ENCODE data around the gene KRT79. TPM values are rescaled to one million over a fixed set of nuclear protein-coding genes. Genes with fewer than 3 reads are reported as not detected.

The KRT79 gene
- total RNA-seq, 1 donor from 2014 or later: not detected

DNA sequence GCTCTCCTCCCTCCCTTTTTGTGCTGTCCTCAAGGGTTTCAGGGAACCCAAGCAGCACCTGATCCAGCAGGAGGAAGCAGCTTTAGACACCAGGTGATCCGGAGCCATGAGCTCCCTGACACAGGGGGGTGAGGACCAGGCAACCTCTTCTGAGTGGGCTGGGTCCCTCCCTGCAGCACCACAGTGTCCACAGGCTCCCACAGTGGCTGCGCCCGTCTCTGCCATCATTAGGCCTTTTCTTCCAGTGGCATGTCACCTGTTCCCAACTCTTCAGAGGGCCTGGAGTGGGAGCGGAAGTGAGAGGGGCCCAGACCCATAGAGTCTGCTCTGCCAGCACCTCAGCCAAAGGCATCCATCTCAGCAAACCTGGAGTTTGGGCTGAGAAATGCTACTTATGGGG is 56.5 kb downstream of the KRT79 start:
- H3K36me3 Mint-ChIP-seq (ENCODE audit: low read depth): no peaks in the 10 kb centered on the region

DNA sequence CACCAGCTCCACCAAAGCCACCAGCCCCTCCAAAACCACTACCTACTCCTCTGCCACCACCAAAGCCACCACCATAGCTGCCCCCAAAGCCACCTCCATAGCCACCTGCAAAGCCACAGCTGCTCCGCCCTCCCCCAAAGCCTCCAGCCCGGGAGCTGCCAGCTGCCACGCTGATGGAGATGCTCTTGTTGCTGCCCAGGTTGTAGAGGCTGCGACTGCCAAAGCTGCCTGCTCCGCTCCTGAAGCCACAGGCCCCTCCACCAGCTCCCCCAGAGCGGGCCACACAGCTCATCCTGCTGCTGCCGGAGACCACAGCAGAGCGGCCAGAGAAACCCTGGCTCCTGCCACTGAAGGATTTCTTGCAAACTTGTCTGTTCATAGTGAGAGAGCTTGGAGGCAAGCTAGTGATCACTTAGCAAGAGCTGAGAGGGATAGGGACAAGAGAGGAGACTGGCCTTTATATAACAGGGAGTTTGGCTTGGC is 57.2 kb downstream of the KRT79 start, which contains the start of gene KRT76:
KRT76 (minus strand) TSS at position 433 of the 483 bp plus-strand sequence; CDS start at position 379, 54 bp downstream.
- no peaks in the 10 kb centered on the region for H3K9me3 Mint-ChIP-seq

More for the DNA sequence above, 56.5 kb downstream of the KRT79 start:
- TF ChIP-seq, protein P1, sequence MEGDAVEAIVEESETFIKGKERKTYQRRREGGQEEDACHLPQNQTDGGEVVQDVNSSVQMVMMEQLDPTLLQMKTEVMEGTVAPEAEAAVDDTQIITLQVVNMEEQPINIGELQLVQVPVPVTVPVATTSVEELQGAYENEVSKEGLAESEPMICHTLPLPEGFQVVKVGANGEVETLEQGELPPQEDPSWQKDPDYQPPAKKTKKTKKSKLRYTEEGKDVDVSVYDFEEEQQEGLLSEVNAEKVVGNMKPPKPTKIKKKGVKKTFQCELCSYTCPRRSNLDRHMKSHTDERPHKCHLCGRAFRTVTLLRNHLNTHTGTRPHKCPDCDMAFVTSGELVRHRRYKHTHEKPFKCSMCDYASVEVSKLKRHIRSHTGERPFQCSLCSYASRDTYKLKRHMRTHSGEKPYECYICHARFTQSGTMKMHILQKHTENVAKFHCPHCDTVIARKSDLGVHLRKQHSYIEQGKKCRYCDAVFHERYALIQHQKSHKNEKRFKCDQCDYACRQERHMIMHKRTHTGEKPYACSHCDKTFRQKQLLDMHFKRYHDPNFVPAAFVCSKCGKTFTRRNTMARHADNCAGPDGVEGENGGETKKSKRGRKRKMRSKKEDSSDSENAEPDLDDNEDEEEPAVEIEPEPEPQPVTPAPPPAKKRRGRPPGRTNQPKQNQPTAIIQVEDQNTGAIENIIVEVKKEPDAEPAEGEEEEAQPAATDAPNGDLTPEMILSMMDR (conservative IDR thresholded peaks at IDR 0.05): no peak
- DNase-seq (ENCODE audit: low read depth, low spot score): no peak
- H3K9me3 Mint-ChIP-seq: no peaks in the 10 kb centered on the region
- no peaks in the 10 kb centered on the region for H3K4me1 Mint-ChIP-seq
- H3K27me3 Mint-ChIP-seq (ENCODE audit: low read depth): peaks cover 57% of the 10 kb centered on the region
- H3K27ac Mint-ChIP-seq (ENCODE audit: unreplicated experiment): peak overlapping the region; percentile 67
- H3K4me3 Mint-ChIP-seq: no peak overlapping the region

DNA sequence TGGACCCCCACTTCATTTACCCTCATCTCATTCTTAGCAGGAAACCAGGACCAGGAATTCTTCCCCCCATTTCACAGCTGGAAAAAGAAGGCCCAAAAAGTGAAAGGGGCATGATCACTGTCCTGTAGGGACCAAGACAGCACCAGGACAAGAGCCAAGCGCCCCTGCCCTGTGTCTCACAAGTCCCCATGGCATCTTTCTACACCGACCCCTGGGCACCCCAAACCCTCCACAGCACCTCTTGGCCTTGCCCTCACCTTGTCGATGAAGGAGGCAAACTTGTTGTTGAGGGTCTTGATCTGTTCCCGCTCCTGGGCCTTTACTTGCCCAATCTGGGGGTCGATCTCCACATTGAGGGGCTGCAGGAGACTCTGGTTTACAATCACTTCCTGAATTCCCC is 57.7 kb downstream of the KRT79 start:
- H3K27ac Mint-ChIP-seq (ENCODE audit: unreplicated experiment): no peak overlapping the region
- H3K4me1 Mint-ChIP-seq: no peaks in the 10 kb centered on the region
- no peaks in the 10 kb centered on the region for H3K36me3 Mint-ChIP-seq (ENCODE audit: low read depth)
- peaks cover 50% of the 10 kb centered on the region for H3K27me3 Mint-ChIP-seq (ENCODE audit: low read depth)
- no peak for DNase-seq (ENCODE audit: low read depth, low spot score)
- no peak overlapping the region for H3K4me3 Mint-ChIP-seq
- no peaks in the 10 kb centered on the region for H3K9me3 Mint-ChIP-seq
- TF ChIP-seq, protein P1 (conservative IDR thresholded peaks at IDR 0.05): no peak

More for the DNA sequence above, 57.2 kb downstream of the KRT79 start, which contains the start of gene KRT76:
- Mint-ChIP-seq H3K27ac (ENCODE audit: unreplicated experiment) (peak within 1 kb of the TSS; percentile 67), H3K27me3 (ENCODE audit: low read depth) (peaks cover 52% of the 10 kb centered on the region), H3K4me1 (no peaks in the 10 kb centered on the region), H3K36me3 (ENCODE audit: low read depth) (no peaks in the 10 kb centered on the region), H3K4me3 (no peak within 1 kb of the TSS)
- DNase-seq (ENCODE audit: low read depth, low spot score): no peak
- TF ChIP-seq, protein P1 (conservative IDR thresholded peaks at IDR 0.05): no peak

DNA sequence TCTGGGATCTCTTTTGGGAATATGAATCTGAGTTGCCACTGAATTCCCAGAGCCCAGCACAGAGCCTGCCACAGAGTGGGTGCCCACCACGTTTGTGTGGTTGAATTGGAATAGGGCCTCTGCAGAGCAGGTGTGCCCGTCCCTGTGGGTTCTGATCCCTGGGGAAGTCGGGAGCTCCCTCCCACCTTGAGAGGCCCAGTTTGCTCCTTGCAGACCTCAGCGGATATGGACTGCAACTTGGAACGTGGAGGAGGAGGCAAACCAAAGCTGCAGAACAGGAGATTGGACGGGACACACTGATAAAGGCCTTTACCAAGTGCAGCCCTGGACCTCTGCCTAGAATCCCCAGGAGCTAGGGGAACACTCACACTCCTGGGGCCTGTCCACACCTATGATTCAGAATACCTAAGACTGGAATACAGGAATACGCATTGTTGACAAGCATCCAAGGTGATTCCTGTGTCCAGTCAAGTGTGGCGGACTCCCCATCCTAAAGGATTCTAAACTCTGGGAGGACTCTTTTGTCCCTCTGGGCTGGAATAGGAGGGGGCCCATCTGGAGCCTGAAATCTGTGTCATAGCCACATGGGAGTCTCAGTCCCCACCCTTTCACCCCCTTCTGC is 59.4 kb downstream of the KRT79 start:
- peaks cover 3% of the 10 kb centered on the region for H3K9me3 Mint-ChIP-seq
- H3K27me3 Mint-ChIP-seq (ENCODE audit: low read depth): peaks cover 49% of the 10 kb centered on the region
- no peak overlapping the region for H3K4me3 Mint-ChIP-seq
- H3K36me3 Mint-ChIP-seq (ENCODE audit: low read depth): no peaks in the 10 kb centered on the region
- DNase-seq (ENCODE audit: low read depth, low spot score): no peak
- TF ChIP-seq, protein P1 (conservative IDR thresholded peaks at IDR 0.05): no peak
- no peaks in the 10 kb centered on the region for H3K4me1 Mint-ChIP-seq
- H3K27ac Mint-ChIP-seq (ENCODE audit: unreplicated experiment): no peak overlapping the region

DNA sequence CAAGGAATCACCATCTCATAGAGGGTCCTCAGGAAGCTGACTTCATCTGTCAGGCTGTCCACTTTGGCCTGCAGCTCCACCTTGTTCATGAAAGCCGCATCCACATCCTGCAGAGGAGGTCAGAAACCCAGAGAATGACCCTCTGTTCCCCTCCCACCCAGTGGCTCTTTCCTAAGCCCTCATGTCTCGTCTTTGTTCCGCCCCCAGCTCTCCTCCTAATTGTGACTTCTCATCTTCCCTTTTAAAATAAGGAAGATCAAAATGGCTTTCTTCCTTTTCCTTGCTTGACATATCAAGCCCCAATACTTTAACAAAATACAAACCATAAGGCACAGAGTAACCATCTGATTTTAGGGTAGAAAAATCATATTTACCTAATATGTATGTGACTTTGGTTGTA is 61.3 kb downstream of the KRT79 start:
- Mint-ChIP-seq H3K9me3 (peaks cover 3% of the 10 kb centered on the region), H3K4me1 (no peaks in the 10 kb centered on the region)
- DNase-seq (ENCODE audit: low read depth, low spot score): no peak

More for the DNA sequence above, 61.3 kb downstream of the KRT79 start:
- TF ChIP-seq, protein P1 (conservative IDR thresholded peaks at IDR 0.05): no peak
- Mint-ChIP-seq H3K27ac (ENCODE audit: unreplicated experiment) (no peak overlapping the region), H3K36me3 (ENCODE audit: low read depth) (no peaks in the 10 kb centered on the region), H3K27me3 (ENCODE audit: low read depth) (peaks cover 33% of the 10 kb centered on the region), H3K4me3 (no peak overlapping the region)
